ENCODE data around the gene LRRC49. TPM values are rescaled to one million over a fixed set of nuclear protein-coding genes. Genes with fewer than 3 reads are reported as not detected.

LRRC49 gene
- total and polyA plus RNA-seq, 2 of the 4 experiments (the other 2 are of a cell fraction), result 8.6 to 16.8 TPM

DNA sequence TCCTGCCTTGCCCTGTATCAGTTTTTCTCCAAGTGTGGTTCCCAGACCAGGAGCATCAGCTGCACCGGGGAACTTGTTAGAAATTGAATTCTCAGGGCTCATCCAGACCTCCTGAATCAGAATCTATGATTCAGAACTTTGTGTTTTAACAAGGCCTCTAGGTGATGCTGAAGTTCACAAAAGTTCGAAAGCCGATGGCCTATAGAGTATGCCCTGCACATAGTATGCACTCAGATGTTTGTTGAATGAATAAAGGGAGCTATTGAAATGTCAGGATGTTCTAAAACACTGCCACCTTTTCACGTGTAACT, 38.0 kb upstream of the LRRC49 start:
- BruUV-seq (replicated peaks), result no TSS peak
- CTCF ChIA-PET, result interaction anchor here (1.0 to 1.6 kb wide), 2 partner anchors 20 to 30 kb away, joined by 4 to 6 read pairs; no protein-coding TSS in a partner anchor
- H3K4me1 ChIP-seq (ENCODE audit: control insufficient read depth, insufficient read depth, low read length), result peaks cover 23% of the 10 kb centered on the region

More for the DNA sequence above, 38.0 kb upstream of the LRRC49 start:
- Histone ChIP-seq H2BK20ac (ENCODE audit: low read depth, low read length) (peak overlapping the region; percentile 23), H3K18ac (ENCODE audit: low read depth, low read length) (peak overlapping the region; percentile 91), H4K5ac (ENCODE audit: low read depth, low read length) (peak overlapping the region; percentile 96), H2BK15ac (ENCODE audit: low read depth, low read length) (peak overlapping the region; percentile 79; the same call in 2 of the 3 replicates), H2AK9ac (replicated peaks; ENCODE audit: low read depth, low read length, poor library complexity) (peak overlapping the region; percentile 88), H3K27me3 (ENCODE audit: control insufficient read depth, insufficient read depth, low read length) (no peaks in the 10 kb centered on the region), H2AFZ (replicated peaks; ENCODE audit: low read length, poor library complexity) (peak overlapping the region; percentile 92), H3K23ac (ENCODE audit: low read depth, low read length) (peak overlapping the region; percentile 93), H2BK5ac (ENCODE audit: low read depth, low read length, poor library complexity, severe bottlenecking) (peak overlapping the region; percentile 77), H3K79me1 (ENCODE audit: low read depth in 1 of 2, low read length in 2 of 2) (peaks cover 13 to 43% of the 10 kb centered on the region in 2 experiments), H3K4me2 (ENCODE audit: low read depth, low read length) (peak overlapping the region; percentile 88), H3K27ac (ENCODE audit: insufficient read depth, low read length) (peak overlapping the region; percentile 91), H3K36me3 (ENCODE audit: control insufficient read depth, insufficient read depth, low read length) (peaks cover 8% of the 10 kb centered on the region), H3K56ac (ENCODE audit: extremely low read depth, insufficient read depth, low read length) (peak overlapping the region; percentile 33; the same call in 1 of the 2 replicates), H3K4ac (ENCODE audit: low read depth, low read length) (peak overlapping the region; percentile 87), H3K4me3 (ENCODE audit: insufficient read depth, low read depth, low read length) (peak overlapping the region; percentile 95), H4K91ac (ENCODE audit: insufficient read depth, low read depth, low read length) (peak overlapping the region; percentile 83), H3K9me3 (ENCODE audit: control insufficient read depth, insufficient read depth, low read length) (no peaks in the 10 kb centered on the region), H4K20me1 (ENCODE audit: insufficient read depth, low read length) (peaks cover 22% of the 10 kb centered on the region), H2AK5ac (ENCODE audit: low read depth, low read length) (peak overlapping the region; percentile 81), H2BK120ac (ENCODE audit: low read depth, low read length) (peak overlapping the region; percentile 87), H3K9me1 (ENCODE audit: insufficient read depth, low read length) (peaks cover 12% of the 10 kb centered on the region), H4K8ac (ENCODE audit: low read depth in 2 of 2, low read length in 2 of 2) (peak overlapping the region; percentile 73 to 91), H3K9ac (ENCODE audit: low read depth, low read length) (peak overlapping the region; percentile 81), H3K14ac (replicated peaks; ENCODE audit: low read depth, low read length) (peak overlapping the region; percentile 95)
- ATAC-seq (ENCODE audit: low read depth) (peak; percentile 5), DNase-seq (peak; percentile 62)
- TF ChIP-seq CHD1 (IDR thresholded peaks at IDR 0.05; ENCODE audit: low read depth, low read length) (no peak), MXI1 (IDR thresholded peaks at IDR 0.05; ENCODE audit: borderline replicate concordance, low read depth, low read length) (no peak), MAZ (IDR thresholded peaks at IDR 0.05; ENCODE audit: borderline replicate concordance, low read depth, low read length) (no peak), SMC3 (IDR thresholded peaks at IDR 0.05; ENCODE audit: low read depth, low read length) (no peak), FOS (IDR thresholded peaks at IDR 0.05; ENCODE audit: low read depth, low read length) (no peak), CEBPB (IDR thresholded peaks at IDR 0.05; ENCODE audit: low read depth, low read length) (no peak), MAFK (IDR thresholded peaks at IDR 0.05; ENCODE audit: low read depth, low read length) (no peak), NFE2L2 (IDR thresholded peaks at IDR 0.05; ENCODE audit: low read depth, low read length) (no peak), RCOR1 (IDR thresholded peaks at IDR 0.05; ENCODE audit: insufficient replicate concordance, low read length) (no peak), POLR2A (IDR thresholded peaks at IDR 0.05; ENCODE audit: low read depth, low read length) (no peak), BHLHE40 (IDR thresholded peaks at IDR 0.05; ENCODE audit: low read depth, low read length) (no peak), RAD21 (IDR thresholded peaks at IDR 0.05; ENCODE audit: low read length) (peak; percentile 34; the same call in 1 of the 2 replicates), RFX5 (IDR thresholded peaks at IDR 0.05; ENCODE audit: low read depth, low read length) (no peak)
- TF ChIP-seq, protein P1, sequence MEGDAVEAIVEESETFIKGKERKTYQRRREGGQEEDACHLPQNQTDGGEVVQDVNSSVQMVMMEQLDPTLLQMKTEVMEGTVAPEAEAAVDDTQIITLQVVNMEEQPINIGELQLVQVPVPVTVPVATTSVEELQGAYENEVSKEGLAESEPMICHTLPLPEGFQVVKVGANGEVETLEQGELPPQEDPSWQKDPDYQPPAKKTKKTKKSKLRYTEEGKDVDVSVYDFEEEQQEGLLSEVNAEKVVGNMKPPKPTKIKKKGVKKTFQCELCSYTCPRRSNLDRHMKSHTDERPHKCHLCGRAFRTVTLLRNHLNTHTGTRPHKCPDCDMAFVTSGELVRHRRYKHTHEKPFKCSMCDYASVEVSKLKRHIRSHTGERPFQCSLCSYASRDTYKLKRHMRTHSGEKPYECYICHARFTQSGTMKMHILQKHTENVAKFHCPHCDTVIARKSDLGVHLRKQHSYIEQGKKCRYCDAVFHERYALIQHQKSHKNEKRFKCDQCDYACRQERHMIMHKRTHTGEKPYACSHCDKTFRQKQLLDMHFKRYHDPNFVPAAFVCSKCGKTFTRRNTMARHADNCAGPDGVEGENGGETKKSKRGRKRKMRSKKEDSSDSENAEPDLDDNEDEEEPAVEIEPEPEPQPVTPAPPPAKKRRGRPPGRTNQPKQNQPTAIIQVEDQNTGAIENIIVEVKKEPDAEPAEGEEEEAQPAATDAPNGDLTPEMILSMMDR (conservative IDR thresholded peaks at IDR 0.05; ENCODE audit: low read depth, low read length), result peak; percentile 30
- TF ChIP-seq, protein P2, sequence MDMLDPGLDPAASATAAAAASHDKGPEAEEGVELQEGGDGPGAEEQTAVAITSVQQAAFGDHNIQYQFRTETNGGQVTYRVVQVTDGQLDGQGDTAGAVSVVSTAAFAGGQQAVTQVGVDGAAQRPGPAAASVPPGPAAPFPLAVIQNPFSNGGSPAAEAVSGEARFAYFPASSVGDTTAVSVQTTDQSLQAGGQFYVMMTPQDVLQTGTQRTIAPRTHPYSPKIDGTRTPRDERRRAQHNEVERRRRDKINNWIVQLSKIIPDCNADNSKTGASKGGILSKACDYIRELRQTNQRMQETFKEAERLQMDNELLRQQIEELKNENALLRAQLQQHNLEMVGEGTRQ (IDR thresholded peaks at IDR 0.05; ENCODE audit: low read depth, low read length), result no peak
- TF ChIP-seq, protein P3, sequence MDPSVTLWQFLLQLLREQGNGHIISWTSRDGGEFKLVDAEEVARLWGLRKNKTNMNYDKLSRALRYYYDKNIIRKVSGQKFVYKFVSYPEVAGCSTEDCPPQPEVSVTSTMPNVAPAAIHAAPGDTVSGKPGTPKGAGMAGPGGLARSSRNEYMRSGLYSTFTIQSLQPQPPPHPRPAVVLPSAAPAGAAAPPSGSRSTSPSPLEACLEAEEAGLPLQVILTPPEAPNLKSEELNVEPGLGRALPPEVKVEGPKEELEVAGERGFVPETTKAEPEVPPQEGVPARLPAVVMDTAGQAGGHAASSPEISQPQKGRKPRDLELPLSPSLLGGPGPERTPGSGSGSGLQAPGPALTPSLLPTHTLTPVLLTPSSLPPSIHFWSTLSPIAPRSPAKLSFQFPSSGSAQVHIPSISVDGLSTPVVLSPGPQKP (IDR thresholded peaks at IDR 0.05; ENCODE audit: borderline replicate concordance, low read depth, low read length), result no peak
- intact Hi-C loops (cut with micrococcal nuclease), result no loop called here
- 0% methylated on average over 1 of the region's 4 CpGs; no CpG with 5 or more reads in 1 of the 2 experiments for WGBS, 2 experiments (ENCODE audit: extremely low coverage in 2 of 2, insufficient read length in 1 of 2)
- dilution Hi-C loops (cut with HindIII; ENCODE audit: low sequenced_read_pairs, unreplicated experiment), result no loop called here
- in situ Hi-C loops (cut with MboI; ENCODE audit: low sequenced_read_pairs), result no loop called here
- POLR2A ChIA-PET (ENCODE audit: unreplicated experiment), result interaction anchor here (0.5 kb wide), 1 partner anchor 30 kb away, joined by 3 read pairs; no protein-coding TSS in a partner anchor

All from IMR-90 (cell line).